NCI-H146 treated with DMSO at 0.1 percent for 48 hours (cell line): ENCODE data around the gene FBXO34.
"Not testable (repeated sequence)": the region's sequence is repeated elsewhere in the genome, so short reads cannot be mapped to it uniquely, and the experiment has no call there.

Experiments used
- DNase-seq: peaks from one replicate; lab custom pipeline; 2025; ENCODE audit not compliant: unreplicated experiment; lab: John Stamatoyannopoulos, UW

Gene FBXO34

DNA sequence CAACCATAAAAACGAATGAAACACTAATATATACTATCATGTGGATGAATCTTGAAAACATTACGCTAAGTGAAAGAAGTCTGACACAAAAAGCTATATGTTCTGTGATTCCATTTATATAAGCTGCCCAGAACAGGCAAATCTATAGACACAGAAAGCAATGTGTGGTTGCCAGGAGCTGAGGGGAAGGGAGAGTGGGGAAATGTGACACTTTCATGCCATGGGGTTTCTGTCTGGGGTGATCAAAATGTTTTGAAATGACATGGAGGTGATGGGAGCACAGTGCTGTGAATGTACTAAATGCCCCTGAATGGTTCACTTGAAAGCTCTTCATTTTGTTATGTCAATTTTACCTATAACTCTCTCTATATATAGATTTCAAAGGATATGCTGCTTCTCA lies 110.3 kb downstream of the FBXO34 start:
- no peak for DNase-seq

DNA sequence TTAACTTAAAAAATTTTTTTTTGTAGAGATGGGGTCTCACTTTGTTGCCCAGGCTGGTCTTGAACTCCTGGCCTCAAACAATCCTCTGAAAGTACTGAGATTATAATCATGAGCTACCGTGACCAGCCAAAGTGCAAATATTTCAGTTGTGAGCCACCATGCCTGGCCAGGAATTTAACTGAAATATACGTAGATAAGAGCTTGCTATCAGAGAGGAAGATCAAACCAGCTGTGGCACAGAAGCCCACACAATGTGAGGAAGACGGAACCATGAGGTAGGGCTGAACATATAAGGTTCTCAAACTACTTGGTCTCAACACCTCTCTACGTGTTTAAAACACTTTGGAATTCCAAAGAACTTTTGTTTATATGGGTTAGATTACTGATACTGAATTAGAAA lies 111.3 kb downstream of the FBXO34 start:
- DNase-seq = no peak

DNA sequence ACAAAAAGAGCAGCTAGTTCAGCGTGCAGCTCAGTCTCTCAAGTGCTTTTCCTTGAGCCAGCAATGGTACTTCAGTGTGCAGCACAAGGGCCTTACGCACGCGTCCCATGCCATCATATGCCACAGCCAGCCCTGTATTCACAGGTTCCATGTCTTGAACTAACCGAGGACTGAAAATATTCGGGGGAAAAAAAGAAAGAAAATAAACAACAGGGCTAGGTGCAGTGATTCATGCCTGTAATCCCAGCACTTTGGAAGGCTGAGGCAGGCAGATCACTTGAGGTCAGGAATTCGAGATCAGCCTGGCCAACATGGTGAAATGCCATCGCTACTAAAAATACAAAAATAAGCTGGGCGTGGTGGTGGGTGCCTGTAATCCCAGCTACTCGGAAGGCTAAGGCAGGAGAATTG lies 111.8 kb downstream of the FBXO34 start:
- DNase-seq = not testable (repeated sequence)

DNA sequence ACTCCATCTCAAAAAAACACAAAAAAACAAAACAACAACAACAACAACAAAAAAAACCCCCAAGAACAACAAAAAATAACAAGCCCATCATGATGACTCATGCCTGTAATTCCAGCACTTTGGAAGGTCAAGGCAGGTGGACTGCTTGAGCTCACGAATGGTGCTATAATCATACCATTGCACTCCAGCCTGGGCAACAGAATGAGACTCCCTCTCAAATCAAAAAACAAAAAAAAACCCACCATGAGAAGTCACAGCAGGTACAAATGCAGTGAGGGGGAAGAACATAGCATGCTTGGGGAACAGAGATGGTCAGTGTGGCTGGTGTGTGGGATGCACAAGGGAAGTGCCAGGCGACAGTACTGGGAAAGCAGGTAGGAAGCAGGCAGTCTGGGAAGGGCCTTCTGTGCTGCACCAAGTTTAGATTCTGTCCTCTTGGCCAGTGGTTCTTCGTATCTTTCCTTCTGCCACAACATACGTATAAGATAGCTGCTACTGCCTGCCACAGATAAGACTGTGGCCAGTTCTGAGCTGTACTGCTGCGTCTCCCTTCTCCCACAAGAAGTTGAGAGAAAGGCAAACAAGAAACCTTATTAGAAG lies 112.4 kb downstream of the FBXO34 start:
- no peak for DNase-seq

DNA sequence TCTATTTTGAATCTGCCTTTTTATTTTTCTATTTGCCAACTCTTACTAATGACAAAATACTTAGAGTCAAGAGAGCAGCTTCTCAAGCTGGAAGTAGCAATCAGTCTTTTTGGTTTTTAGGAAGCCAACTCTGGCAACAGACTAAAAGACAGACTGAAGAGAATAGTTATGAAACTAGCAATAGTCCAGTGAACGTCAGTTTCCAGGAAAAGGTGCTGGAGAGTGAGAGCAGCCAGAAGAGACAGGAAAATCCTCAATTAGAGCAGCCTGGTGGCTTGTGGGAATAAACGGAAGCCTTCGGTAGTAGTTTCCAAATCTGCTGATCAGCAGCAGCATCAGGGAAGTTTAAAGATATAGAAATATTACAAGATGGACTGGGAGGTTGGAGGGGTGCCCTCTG lies 113.3 kb downstream of the FBXO34 start:
- no peak for DNase-seq

DNA sequence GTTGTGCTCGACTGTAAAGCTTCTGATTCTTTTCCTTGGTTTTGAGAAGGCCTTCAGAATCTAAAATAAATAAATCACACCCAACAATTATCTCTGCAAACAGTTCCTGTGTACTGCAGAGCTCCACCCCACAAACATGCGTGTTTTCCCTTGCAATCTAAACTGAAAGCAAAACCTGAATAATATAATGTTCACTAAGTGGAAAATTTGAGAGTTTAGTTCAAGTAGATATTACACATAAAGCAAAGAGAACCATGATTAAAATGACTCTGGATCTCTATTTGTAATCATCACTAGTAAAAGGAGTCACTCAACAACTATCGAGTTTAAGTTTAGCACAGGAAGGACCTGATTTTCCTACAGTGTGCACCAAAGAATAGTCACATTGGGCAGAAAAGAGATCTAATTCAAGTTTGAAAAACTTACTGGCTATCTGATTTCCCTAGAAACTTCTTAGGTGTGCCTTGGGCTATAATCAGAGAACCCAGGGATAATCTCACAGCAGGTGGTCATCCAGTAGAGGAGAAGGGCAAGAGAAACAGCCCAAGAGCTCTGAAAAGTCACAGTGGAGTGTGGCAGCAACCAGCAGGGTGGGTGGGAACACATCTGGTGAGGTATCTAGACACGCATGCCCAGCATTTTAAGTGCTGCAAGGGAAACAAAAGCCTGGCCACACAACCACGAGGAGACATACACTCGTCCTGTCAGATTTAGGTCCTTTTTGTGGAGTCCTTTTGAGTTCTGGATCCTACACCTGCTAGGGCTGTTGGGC lies 115.0 kb downstream of the FBXO34 start:
- no peak for DNase-seq

DNA sequence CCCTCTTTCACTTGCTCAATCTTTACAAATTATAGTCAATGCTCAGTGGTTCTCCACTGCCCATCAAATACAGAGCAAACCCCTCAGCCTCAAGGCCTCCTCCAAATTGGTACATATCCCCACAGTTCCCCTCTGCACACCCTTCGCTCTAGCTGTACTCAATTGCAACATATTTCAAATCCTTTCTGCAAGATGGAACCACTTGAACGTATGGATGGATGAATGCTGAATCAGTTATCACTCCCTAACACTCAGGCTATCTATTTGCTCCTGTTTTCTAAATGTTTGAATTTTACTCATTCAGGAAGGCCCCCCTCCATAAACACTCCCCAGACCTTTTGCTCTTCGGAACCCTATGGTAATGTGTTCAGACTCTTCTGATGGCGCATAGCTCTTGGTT lies 115.9 kb downstream of the FBXO34 start:
- DNase-seq = no peak

DNA sequence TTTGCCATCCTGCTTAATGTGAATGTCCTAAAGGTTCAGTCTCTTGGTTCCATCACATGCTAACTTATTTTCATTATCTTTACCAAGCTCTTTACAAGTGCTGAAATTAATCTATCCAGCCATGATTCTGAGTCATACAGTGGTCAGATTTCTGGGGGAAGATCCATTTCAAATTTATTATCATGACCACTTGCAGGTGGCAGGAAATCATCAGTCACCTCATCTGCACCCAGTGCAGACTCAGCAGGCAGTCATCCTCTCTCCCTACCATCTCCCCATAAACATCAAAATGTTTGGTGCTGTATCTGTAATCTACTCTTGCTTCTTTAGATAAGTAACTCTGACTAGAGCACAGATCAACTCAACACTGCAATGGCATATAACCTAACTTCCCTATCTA lies 116.9 kb downstream of the FBXO34 start:
- DNase-seq = no peak

DNA sequence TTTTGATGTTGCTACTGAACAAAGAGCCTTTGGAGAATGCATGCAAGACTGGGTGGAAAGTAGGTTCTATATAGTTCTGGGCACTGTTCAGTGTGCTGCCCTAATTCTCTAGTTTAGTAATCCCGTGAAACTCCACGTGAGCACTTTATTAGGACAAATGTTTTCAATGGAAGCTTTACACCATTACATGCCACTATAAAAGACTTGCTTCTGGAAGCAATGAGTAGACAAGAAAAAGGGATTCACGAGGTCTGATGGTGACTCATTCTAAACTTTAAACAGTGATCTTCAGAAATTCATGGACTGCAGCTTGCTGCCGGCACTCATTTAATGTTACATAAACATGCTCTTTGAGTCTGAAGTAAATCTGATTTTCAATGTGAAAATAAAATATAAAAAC lies 118.1 kb downstream of the FBXO34 start:
- DNase-seq = no peak

DNA sequence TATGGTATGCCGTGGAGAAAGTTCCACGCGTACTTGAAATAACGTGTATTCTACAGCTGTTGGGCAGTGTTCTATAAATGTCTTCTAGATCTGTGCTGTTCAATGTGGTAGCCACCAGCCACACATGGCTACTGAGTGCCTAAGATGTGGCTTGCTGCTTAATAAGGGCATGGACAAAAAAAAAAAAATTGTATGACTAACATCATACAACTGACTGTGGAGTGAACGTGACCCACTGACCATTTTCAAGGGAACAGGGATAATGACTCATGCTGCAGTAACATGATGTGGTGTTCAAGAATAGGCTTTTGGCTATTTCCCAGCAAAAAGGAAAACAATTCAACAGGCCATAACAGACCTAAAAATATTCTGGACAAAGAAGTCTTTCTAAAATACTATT lies 127.5 kb downstream of the FBXO34 start:
- no peak for DNase-seq

DNA sequence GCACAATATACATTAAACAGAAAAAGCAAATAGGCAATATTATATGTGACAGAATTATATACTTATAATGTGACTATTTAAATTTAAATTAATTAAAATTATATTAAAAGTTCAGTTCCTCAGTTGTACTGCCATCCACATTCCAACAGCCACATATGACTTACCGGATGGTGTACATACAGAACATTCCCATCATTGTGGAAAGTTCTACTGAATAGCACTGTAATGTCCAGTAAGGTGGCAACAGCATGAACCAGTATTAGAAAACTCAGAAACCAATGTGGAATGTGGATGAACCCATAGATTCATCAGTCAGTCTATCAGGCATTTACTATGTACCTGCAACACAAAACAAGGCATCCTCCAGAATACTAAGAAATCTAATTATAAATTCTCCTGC lies 128.0 kb downstream of the FBXO34 start:
- DNase-seq = no peak

DNA sequence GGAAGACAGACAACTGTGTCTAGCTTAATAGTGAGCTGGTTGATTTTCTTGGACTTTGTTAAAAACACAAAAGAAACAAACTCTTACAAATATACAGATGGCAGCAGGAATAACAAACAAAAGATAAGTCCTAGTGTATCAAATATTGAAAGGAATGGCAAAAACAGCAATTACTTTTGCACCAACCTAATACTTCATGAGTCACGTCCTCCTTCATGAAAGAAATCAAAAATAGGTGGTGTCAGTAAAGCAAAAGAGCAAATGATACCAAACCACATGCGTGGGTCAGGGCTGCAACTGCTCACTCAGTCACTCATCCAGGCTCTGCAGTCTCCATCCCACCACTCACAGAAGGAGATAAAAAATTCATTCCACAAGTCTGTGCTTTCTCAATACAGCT lies 128.6 kb downstream of the FBXO34 start:
- no peak for DNase-seq

DNA sequence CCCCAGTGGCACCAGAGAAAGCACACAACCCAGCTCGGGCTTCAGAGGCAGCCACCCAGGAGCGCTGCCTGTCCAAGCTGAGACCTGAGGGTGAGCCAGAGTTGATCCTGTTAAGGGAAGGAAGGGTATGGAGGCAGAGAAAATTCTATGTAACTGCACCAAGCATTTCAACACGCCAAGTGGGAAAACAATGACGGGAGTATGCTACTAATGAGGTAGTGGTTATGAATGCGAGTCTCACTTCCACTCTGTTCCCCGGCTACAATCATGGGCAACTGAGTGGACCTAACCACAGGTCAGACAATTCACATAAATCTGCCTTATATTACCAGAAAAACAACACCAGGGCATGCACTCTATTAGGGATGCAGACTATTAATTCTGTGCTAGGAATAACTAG lies 130.5 kb downstream of the FBXO34 start:
- DNase-seq = no peak
